SK-N-SH (cell line): ENCODE data around the gene ZNF182. TPM values are rescaled to one million over a fixed set of nuclear protein-coding genes. Genes with fewer than 3 reads are reported as not detected.
A peak's percentile ranks its signal among the peaks of the same experiment; 100 is the strongest.
"Not testable (repeated sequence)": the region's sequence is repeated elsewhere in the genome, so short reads cannot be mapped to it uniquely, and the experiment has no call there.

Experiments used
- CTCF ChIA-PET: fragments of 300-600, 350-600 bp; formaldehyde crosslinking; extraction: SDS; loops from one replicate; lab custom pipeline; 2021; lab: Yijun Ruan, JAX
- POLR2A ChIA-PET: fragments of 350-600 bp; sonication (Branson Sonifier 250); formaldehyde crosslinking; extraction: SDS; loops from one replicate; lab custom pipeline; 2020; ENCODE audit warnings: antibody characterized with exemption, inconsistent platforms; lab: Yijun Ruan, JAX
- DNase-seq: peaks from one replicate; pipeline ENCODE4 v3.0.0; 2012
- H2AFZ ChIP-seq: fragments of 200-600 bp; sonication (generic); 2 replicates; pipeline ENCODE4 v1.8.1; 2016; ENCODE audit warnings: antibody characterized with exemption, mild to moderate bottlenecking, low read depth
- H3F3A ChIP-seq: fragments of 200-600 bp; sonication (generic); replicated peaks from 2 replicates; pipeline ENCODE3; 2016; ENCODE audit warnings: antibody characterized with exemption, mild to moderate bottlenecking; ENCODE audit not compliant: insufficient read depth
- H3K27ac ChIP-seq, 2 experiments: fragments of 200-500 bp in 1 of 2; fragments of 200-600 bp in 1 of 2; sonication (Bioruptor generic) in 1 of 2; sonication (generic), shearing (Covaris generic) in 1 of 2; 2 replicates each; pipeline versions ENCODE4 v1.5.1 to v1.6.1; 2014 to 2016; ENCODE audit warnings: low read depth in 2 of 2, inconsistent platforms in 1 of 2, low read length in 1 of 2, mild to moderate bottlenecking in 1 of 2, mixed read lengths in 1 of 2
- H3K27me3 ChIP-seq: fragments of 200-600 bp; sonication (generic), shearing (Covaris generic); 2 replicates; pipeline ENCODE4 v1.6.1; 2016; ENCODE audit warnings: mixed run types; ENCODE audit not compliant: insufficient read depth
- H3K36me3 ChIP-seq, 2 experiments: fragments of 200-500 bp in 1 of 2; fragments of 200-600 bp in 1 of 2; sonication (Bioruptor generic) in 1 of 2; sonication (generic) in 1 of 2; replicated peaks in 1 of 2; 2 replicates each; pipeline versions ENCODE3 to v1.5.1; 2014 to 2016; ENCODE audit warnings: low read length in 1 of 2, mild to moderate bottlenecking in 1 of 2; ENCODE audit not compliant: insufficient read depth in 2 of 2, control insufficient read depth in 1 of 2
- H3K4me1 ChIP-seq, 2 experiments: fragments of 200-500 bp in 1 of 2; fragments of 200-600 bp in 1 of 2; sonication (Bioruptor generic) in 1 of 2; sonication (generic), shearing (Covaris generic) in 1 of 2; 2 replicates each; pipeline versions ENCODE4 v1.5.1 to v1.6.1; 2014 to 2016; ENCODE audit warnings: low read depth in 1 of 2, low read length in 1 of 2, mixed run types in 1 of 2; ENCODE audit not compliant: insufficient read depth in 2 of 2, control insufficient read depth in 1 of 2
- H3K4me2 ChIP-seq: fragments of 200-600 bp; sonication (generic), shearing (Covaris generic); 2 replicates; pipeline ENCODE4 v1.6.1; 2017; ENCODE audit warnings: mixed run types
- H3K4me3 ChIP-seq, 2 experiments: fragments of 200-500 bp in 1 of 2; fragments of 200-600 bp in 1 of 2; sonication (Bioruptor generic) in 1 of 2; sonication (generic), shearing (Covaris generic) in 1 of 2; 2 replicates each; pipeline versions ENCODE4 v1.5.1 to v1.8.1; 2014 to 2016; ENCODE audit warnings: low read depth in 2 of 2, inconsistent platforms in 1 of 2, low read length in 1 of 2, mild to moderate bottlenecking in 1 of 2, mixed read lengths in 1 of 2, moderate library complexity in 1 of 2
- H3K79me2 ChIP-seq: fragments of 200-600 bp; sonication (generic); 2 replicates; pipeline ENCODE4 v1.8.1; 2017; ENCODE audit warnings: mild to moderate bottlenecking; ENCODE audit not compliant: insufficient read depth
- H3K9ac ChIP-seq: fragments of 200-600 bp; sonication (generic); 2 replicates; pipeline ENCODE4 v1.6.1; 2017; ENCODE audit warnings: mixed run types
- H3K9me2 ChIP-seq: fragments of 200-600 bp; sonication (generic); 2 replicates; pipeline ENCODE4 v1.6.1; 2017; ENCODE audit warnings: mixed run types
- H3K9me3 ChIP-seq: fragments of 200-600 bp; sonication (generic); 2 replicates; pipeline ENCODE4 v1.6.1; 2017; ENCODE audit warnings: mixed run types, mild to moderate bottlenecking, moderate library complexity
- H4K20me1 ChIP-seq: fragments of 200-600 bp; sonication (generic); 2 replicates; pipeline ENCODE4 v1.6.1; 2017; ENCODE audit warnings: mild to moderate bottlenecking, mixed run types; ENCODE audit not compliant: insufficient read depth
- ELF1 ChIP-seq: IDR thresholded peaks from 2 replicates; pipeline ENCODE4 v1.4.0; 2012
- EZH2phosphoT487 ChIP-seq: fragments of 200-600 bp; sonication (generic); IDR thresholded peaks from 2 replicates; pipeline ENCODE4 v1.6.1; 2017; ENCODE audit warnings: low read depth, mixed run types, mild to moderate bottlenecking, antibody characterized with exemption, moderate library complexity, borderline replicate concordance
- GATA2 ChIP-seq: sonication (generic); formaldehyde crosslinking; IDR thresholded peaks from 2 replicates; pipeline ENCODE4 v1.5.0; 2020; ENCODE audit warnings: mild to moderate bottlenecking, missing genetic modification reagents
- JUND ChIP-seq: IDR thresholded peaks from 2 replicates; pipeline ENCODE4 v1.4.0; 2012
- MXI1 ChIP-seq: IDR thresholded peaks from 2 replicates; pipeline ENCODE4 v1.6.1; 2012; ENCODE audit warnings: mild to moderate bottlenecking, low read depth, low read length, improper control_type of control experiment
- NRF1 ChIP-seq: IDR thresholded peaks from 2 replicates; pipeline ENCODE4 v1.6.1; 2012; ENCODE audit warnings: low read depth, mild to moderate bottlenecking, low read length
- POLR2AphosphoS5 ChIP-seq: IDR thresholded peaks from 2 replicates; pipeline ENCODE4 v1.6.1; 2012; ENCODE audit warnings: low read depth, low read length
- RCOR1 ChIP-seq: fragments of 150-350 bp; IDR thresholded peaks from 2 replicates; pipeline ENCODE4 v1.6.1; 2017; ENCODE audit warnings: antibody characterized with exemption, low read length
- SIN3A ChIP-seq: IDR thresholded peaks from 2 replicates; pipeline ENCODE4 v1.6.1; 2012; ENCODE audit warnings: low read depth, mild to moderate bottlenecking, low read length, moderate library complexity, borderline replicate concordance
- SMC3 ChIP-seq: IDR thresholded peaks from 2 replicates; pipeline ENCODE4 v1.6.1; 2012; ENCODE audit warnings: low read depth, low read length, improper control_type of control experiment
- WGBS: methylation state at CpG from one replicate; pipeline ENCODE4 v1.1.6; 2017; ENCODE audit warnings: low lambda C conversion rate; 5-methylcytosine and 5-hydroxymethylcytosine counted together
- polyA plus RNA-seq, 3 experiments: library from polyadenylated mRNA; depleted of rRNA; stranded (reverse); fragments of >200 nt; gene quantifications; 2 replicates each; pipeline ENCODE4 v1.2.3, GENCODE V29; 2012
- TF ChIP-seq, protein P1 (sequence below): fragments of 200-600 bp; sonication (generic); IDR thresholded peaks from 2 replicates; pipeline ENCODE4 v1.6.1; 2017; ENCODE audit warnings: antibody characterized with exemption, mild to moderate bottlenecking, moderate library complexity
- TF ChIP-seq, protein P2 (sequence below): IDR thresholded peaks from 2 replicates; pipeline ENCODE4 v1.4.0; 2012; ENCODE audit warnings: low read depth, borderline replicate concordance
- TF ChIP-seq, protein P3 (sequence below): IDR thresholded peaks from 2 replicates; pipeline ENCODE4; 2012
- TF ChIP-seq, protein P4 (sequence below): IDR thresholded peaks from 2 replicates; pipeline ENCODE4 v1.6.1; 2012; ENCODE audit warnings: mild to moderate bottlenecking, low read depth, low read length, moderate library complexity

ZNF182 gene
- polyA plus RNA-seq, 1 of the 3 experiments (the other 2 are of a cell fraction) = 2.1 TPM

- H3K9me2 ChIP-seq, H3K4me3 ChIP-seq, H3K9me3 ChIP-seq, H3K27me3 ChIP-seq, H3K36me3 ChIP-seq, H3K4me2 ChIP-seq, H3K27ac ChIP-seq, CTCF ChIA-PET, H3K9ac ChIP-seq, DNase-seq, H3F3A ChIP-seq, POLR2A ChIA-PET, H4K20me1 ChIP-seq, H3K4me1 ChIP-seq, H2AFZ ChIP-seq: not testable (repeated sequence)
- H3K79me2 ChIP-seq = peaks cover 16% of the 10 kb centered on the region; the same call in 1 of the 2 replicates
- WGBS = no CpG with 5 or more reads among the region's 8 CpGs
Observed at GRCh38 chrX:48006688-48007087, 2.9 kb upstream of the ZNF182 start, which contains the start of gene SPACA5. Gene SPACA5, plus strand, starts transcription at chrX:48006988. Its CDS starts 815 bp downstream, at chrX:48007803.

DNA sequence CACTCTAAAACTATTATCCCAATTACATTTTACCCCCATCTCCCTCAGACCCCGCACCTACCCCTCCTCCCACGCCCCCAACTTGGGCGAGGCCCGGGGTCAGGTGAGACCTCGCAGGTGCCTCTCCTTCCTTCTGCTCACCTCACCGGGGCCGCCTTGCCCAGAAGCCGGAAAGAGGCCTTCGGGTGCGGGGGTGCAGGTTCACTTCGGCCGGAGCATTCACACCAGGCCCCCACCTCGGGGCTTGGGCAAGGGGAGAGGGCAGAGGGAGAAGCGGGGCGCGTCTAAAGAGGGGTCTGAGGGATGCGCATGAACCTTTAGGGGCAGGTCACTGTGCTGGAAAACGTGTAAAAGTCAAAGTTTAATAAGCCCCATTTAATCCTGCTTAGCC is 427 bp downstream of the ZNF182 start:
- H3K9me2 ChIP-seq = no peaks in the 10 kb centered on the region
- POLR2A ChIA-PET = no interaction called here
- peak overlapping the region; percentile 72 for H3K9ac ChIP-seq
- TF ChIP-seq EZH2phosphoT487 (no peak), GATA2 (CRISPR knock-in tag) (no peak), NRF1 (no peak)
- TF ChIP-seq, protein P1, sequence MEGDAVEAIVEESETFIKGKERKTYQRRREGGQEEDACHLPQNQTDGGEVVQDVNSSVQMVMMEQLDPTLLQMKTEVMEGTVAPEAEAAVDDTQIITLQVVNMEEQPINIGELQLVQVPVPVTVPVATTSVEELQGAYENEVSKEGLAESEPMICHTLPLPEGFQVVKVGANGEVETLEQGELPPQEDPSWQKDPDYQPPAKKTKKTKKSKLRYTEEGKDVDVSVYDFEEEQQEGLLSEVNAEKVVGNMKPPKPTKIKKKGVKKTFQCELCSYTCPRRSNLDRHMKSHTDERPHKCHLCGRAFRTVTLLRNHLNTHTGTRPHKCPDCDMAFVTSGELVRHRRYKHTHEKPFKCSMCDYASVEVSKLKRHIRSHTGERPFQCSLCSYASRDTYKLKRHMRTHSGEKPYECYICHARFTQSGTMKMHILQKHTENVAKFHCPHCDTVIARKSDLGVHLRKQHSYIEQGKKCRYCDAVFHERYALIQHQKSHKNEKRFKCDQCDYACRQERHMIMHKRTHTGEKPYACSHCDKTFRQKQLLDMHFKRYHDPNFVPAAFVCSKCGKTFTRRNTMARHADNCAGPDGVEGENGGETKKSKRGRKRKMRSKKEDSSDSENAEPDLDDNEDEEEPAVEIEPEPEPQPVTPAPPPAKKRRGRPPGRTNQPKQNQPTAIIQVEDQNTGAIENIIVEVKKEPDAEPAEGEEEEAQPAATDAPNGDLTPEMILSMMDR = no peak
- peak overlapping the region; percentile 31 to 77; a peak in 3 of 4 replicates for H3K27ac ChIP-seq
- H3K4me3 ChIP-seq = peak overlapping the region; percentile 77
- peak overlapping the region; percentile 100 for H2AFZ ChIP-seq
- no peaks in the 10 kb centered on the region for H3K27me3 ChIP-seq
- 2% methylated on average over 16 of the region's 18 CpGs for WGBS
- DNase-seq = peak; percentile 38
- CTCF ChIA-PET = no interaction called here
- no peaks in the 10 kb centered on the region for H3K9me3 ChIP-seq
- H3F3A ChIP-seq = peaks cover 4% of the 10 kb centered on the region
- peak overlapping the region; percentile 98 for H3K4me2 ChIP-seq
- peaks cover 5 to 15% of the 10 kb centered on the region in 2 experiments for H3K36me3 ChIP-seq
- H3K79me2 ChIP-seq = peaks cover 38% of the 10 kb centered on the region
- no peaks in the 10 kb centered on the region for H4K20me1 ChIP-seq
- H3K4me1 ChIP-seq = peaks cover 0 to 7% of the 10 kb centered on the region in 2 experiments; a peak in 2 of 4 replicates

DNA sequence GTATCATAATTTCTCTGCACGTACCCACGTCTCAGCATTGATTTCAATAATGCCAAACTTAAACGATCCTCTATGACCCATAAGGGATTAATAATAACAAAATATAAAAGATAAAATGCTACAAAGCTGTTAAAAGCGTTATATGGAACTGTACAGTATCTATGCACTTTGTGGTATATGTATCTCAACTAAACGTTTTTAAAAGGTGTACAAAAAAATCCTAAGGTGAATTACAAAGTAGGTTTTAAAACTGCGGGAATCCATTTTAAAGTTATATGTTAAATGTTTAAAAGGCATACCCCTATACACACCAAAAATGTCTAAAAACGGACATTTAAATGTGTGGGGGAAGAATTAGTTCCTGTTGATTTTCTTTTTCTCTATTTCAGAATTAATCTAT is 860 bp downstream of the ZNF182 start:
- POLR2A ChIA-PET = no interaction called here
- TF ChIP-seq JUND (no peak), SIN3A (no peak), SMC3 (no peak), RCOR1 (no peak), MXI1 (no peak), POLR2AphosphoS5 (no peak), ELF1 (no peak)
- TF ChIP-seq, protein P2, sequence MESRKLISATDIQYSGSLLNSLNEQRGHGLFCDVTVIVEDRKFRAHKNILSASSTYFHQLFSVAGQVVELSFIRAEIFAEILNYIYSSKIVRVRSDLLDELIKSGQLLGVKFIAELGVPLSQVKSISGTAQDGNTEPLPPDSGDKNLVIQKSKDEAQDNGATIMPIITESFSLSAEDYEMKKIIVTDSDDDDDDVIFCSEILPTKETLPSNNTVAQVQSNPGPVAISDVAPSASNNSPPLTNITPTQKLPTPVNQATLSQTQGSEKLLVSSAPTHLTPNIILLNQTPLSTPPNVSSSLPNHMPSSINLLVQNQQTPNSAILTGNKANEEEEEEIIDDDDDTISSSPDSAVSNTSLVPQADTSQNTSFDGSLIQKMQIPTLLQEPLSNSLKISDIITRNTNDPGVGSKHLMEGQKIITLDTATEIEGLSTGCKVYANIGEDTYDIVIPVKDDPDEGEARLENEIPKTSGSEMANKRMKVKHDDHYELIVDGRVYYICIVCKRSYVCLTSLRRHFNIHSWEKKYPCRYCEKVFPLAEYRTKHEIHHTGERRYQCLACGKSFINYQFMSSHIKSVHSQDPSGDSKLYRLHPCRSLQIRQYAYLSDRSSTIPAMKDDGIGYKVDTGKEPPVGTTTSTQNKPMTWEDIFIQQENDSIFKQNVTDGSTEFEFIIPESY = no peak
- TF ChIP-seq, protein P3, sequence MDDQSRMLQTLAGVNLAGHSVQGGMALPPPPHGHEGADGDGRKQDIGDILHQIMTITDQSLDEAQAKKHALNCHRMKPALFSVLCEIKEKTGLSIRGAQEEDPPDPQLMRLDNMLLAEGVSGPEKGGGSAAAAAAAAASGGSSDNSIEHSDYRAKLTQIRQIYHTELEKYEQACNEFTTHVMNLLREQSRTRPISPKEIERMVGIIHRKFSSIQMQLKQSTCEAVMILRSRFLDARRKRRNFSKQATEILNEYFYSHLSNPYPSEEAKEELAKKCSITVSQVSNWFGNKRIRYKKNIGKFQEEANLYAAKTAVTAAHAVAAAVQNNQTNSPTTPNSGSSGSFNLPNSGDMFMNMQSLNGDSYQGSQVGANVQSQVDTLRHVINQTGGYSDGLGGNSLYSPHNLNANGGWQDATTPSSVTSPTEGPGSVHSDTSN = no peak
- TF ChIP-seq, protein P4, sequence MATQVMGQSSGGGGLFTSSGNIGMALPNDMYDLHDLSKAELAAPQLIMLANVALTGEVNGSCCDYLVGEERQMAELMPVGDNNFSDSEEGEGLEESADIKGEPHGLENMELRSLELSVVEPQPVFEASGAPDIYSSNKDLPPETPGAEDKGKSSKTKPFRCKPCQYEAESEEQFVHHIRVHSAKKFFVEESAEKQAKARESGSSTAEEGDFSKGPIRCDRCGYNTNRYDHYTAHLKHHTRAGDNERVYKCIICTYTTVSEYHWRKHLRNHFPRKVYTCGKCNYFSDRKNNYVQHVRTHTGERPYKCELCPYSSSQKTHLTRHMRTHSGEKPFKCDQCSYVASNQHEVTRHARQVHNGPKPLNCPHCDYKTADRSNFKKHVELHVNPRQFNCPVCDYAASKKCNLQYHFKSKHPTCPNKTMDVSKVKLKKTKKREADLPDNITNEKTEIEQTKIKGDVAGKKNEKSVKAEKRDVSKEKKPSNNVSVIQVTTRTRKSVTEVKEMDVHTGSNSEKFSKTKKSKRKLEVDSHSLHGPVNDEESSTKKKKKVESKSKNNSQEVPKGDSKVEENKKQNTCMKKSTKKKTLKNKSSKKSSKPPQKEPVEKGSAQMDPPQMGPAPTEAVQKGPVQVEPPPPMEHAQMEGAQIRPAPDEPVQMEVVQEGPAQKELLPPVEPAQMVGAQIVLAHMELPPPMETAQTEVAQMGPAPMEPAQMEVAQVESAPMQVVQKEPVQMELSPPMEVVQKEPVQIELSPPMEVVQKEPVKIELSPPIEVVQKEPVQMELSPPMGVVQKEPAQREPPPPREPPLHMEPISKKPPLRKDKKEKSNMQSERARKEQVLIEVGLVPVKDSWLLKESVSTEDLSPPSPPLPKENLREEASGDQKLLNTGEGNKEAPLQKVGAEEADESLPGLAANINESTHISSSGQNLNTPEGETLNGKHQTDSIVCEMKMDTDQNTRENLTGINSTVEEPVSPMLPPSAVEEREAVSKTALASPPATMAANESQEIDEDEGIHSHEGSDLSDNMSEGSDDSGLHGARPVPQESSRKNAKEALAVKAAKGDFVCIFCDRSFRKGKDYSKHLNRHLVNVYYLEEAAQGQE = no peak

More for the DNA sequence above, 860 bp downstream of the ZNF182 start:
- H3K4me2 ChIP-seq = peak overlapping the region; percentile 98
- no peaks in the 10 kb centered on the region for H4K20me1 ChIP-seq
- CTCF ChIA-PET = no interaction called here
- H3K9ac ChIP-seq = peak overlapping the region; percentile 72; the same call in 1 of the 2 replicates
- no peaks in the 10 kb centered on the region for H3K9me3 ChIP-seq
- peak overlapping the region; percentile 77 for H3K4me3 ChIP-seq
- WGBS = 39% methylated on average over 7 of the region's 7 CpGs
- H3K36me3 ChIP-seq = peaks cover 7 to 15% of the 10 kb centered on the region in 2 experiments
- no peaks in the 10 kb centered on the region for H3K27me3 ChIP-seq
- H3K9me2 ChIP-seq = no peaks in the 10 kb centered on the region
- peaks cover 4% of the 10 kb centered on the region for H3F3A ChIP-seq
- peak overlapping the region; percentile 100; the same call in 1 of the 2 replicates for H2AFZ ChIP-seq
- DNase-seq = no peak
- peaks cover 0 to 7% of the 10 kb centered on the region in 2 experiments; a peak in 2 of 4 replicates for H3K4me1 ChIP-seq
- H3K79me2 ChIP-seq = peaks cover 42% of the 10 kb centered on the region
- no peak overlapping the region for H3K27ac ChIP-seq
